H1 (cell line): Measurements from ENCODE around the gene DBNDD1. TPM values are rescaled to one million over a fixed set of nuclear protein-coding genes. Genes with fewer than 3 reads are reported as not detected.

Experiments used
- CTCF ChIA-PET: fragments of 300-600 bp; sonication (Branson Sonifier 250); formaldehyde crosslinking; loops from one replicate; lab custom pipeline; 2021; ENCODE audit not compliant: partially characterized antibody; lab: Charles Lee
- POLR2A ChIA-PET: fragments of 300-600 bp; sonication (Branson Sonifier 250); formaldehyde crosslinking; loops from one replicate; lab custom pipeline; 2021; ENCODE audit warnings: inconsistent platforms; ENCODE audit not compliant: partially characterized antibody; lab: Charles Lee
- DNase-seq, 2 experiments: peaks; one replicate each; pipeline versions ENCODE4 v3.0.0 to v3.0.0-alpha.2; 2010 to 2022; ENCODE audit warnings: low spot score in 2 of 2, low read depth in 1 of 2, mixed read lengths in 1 of 2
- FAIRE-seq: peaks from 2 replicates; lab custom pipeline; 2011; peaks lifted over from hg19 to GRCh38; lab: Jason Lieb, UNC
- H2AFZ ChIP-seq: 2 replicates; pipeline ENCODE4 v1.8.1; 2012; ENCODE audit warnings: low read length, inconsistent platforms
- H2AK5ac ChIP-seq: 2 replicates; pipeline ENCODE4 v1.6.1; 2013; ENCODE audit warnings: low read depth, low read length
- H2BK120ac ChIP-seq: replicated peaks from 2 replicates; pipeline ENCODE3; 2013; ENCODE audit warnings: low read depth, low read length, inconsistent platforms
- H2BK12ac ChIP-seq: 2 replicates; pipeline ENCODE4 v1.6.1; 2013; ENCODE audit warnings: low read depth, low read length
- H2BK15ac ChIP-seq: 2 replicates; pipeline ENCODE4 v1.6.1; 2013; ENCODE audit warnings: low read length
- H2BK20ac ChIP-seq: 2 replicates; pipeline ENCODE4 v1.6.1; 2013; ENCODE audit warnings: low read length
- H2BK5ac ChIP-seq: 2 replicates; pipeline ENCODE4 v1.6.1; 2013; ENCODE audit warnings: low read depth, low read length
- H3K14ac ChIP-seq: 2 replicates; pipeline ENCODE4 v1.6.1; 2013; ENCODE audit warnings: inconsistent platforms; ENCODE audit not compliant: insufficient read length
- H3K18ac ChIP-seq: 2 replicates; pipeline ENCODE4 v1.6.1; 2013; ENCODE audit warnings: low read length; ENCODE audit errors: extremely low read depth
- H3K23ac ChIP-seq: 2 replicates; pipeline ENCODE4 v1.6.1; 2013; ENCODE audit warnings: inconsistent platforms; ENCODE audit not compliant: insufficient read length
- H3K23me2 ChIP-seq: 2 replicates; pipeline ENCODE4 v1.6.1; 2013; ENCODE audit warnings: low read depth, low read length
- H3K27ac ChIP-seq: 2 replicates; pipeline ENCODE4 v1.6.1; 2011; ENCODE audit warnings: low read depth, low read length, inconsistent platforms
- H3K27me3 ChIP-seq, 4 experiments: replicated peaks in 1 of 4; 1 replicate in 1 of 4; 2 replicates in 3 of 4; pipeline versions ENCODE4 v1.6.1 to v1.8.1; 2011 to 2013; ENCODE audit warnings: low read length in 3 of 4, mild to moderate bottlenecking in 3 of 4, inconsistent platforms in 2 of 4, mixed read lengths in 2 of 4, moderate library complexity in 1 of 4; ENCODE audit not compliant: control insufficient read depth in 3 of 4, insufficient read depth in 3 of 4; ENCODE audit errors: extremely low read depth in 1 of 4
- H3K36me3 ChIP-seq, 4 experiments: 2 replicates each; pipeline versions ENCODE4 v1.6.1 to v1.8.1; 2011 to 2013; ENCODE audit warnings: mild to moderate bottlenecking in 4 of 4, low read length in 3 of 4, moderate library complexity in 2 of 4, control low read depth in 1 of 4, inconsistent platforms in 1 of 4; ENCODE audit not compliant: insufficient read depth in 4 of 4, control insufficient read depth in 2 of 4
- H3K4ac ChIP-seq: replicated peaks from 2 replicates; pipeline ENCODE3; 2013; ENCODE audit warnings: low read length, low read depth, mixed read lengths, inconsistent platforms; ENCODE audit not compliant: insufficient read length
- H3K4me1 ChIP-seq, 4 experiments: replicated peaks in 1 of 4; 1 replicate in 1 of 4; 2 replicates in 3 of 4; pipeline versions ENCODE4 v1.6.1 to v1.8.1; 2011 to 2013; ENCODE audit warnings: low read length in 3 of 4, inconsistent platforms in 2 of 4, mixed read lengths in 1 of 4; ENCODE audit not compliant: insufficient read depth in 4 of 4, control insufficient read depth in 3 of 4
- H3K4me2 ChIP-seq, 2 experiments: 2 replicates each; pipeline versions ENCODE4 v1.6.1 to v1.8.1; 2011 to 2013; ENCODE audit warnings: low read depth in 2 of 2, low read length in 2 of 2, control low read depth in 1 of 2, inconsistent platforms in 1 of 2, mild to moderate bottlenecking in 1 of 2; ENCODE audit not compliant: insufficient read depth in 1 of 2
- H3K4me3 ChIP-seq, 4 experiments: fragments of 200-600, 300-600 bp in 1 of 4; sonication (generic), shearing (Covaris generic), sonication (Bioruptor Twin) in 1 of 4; 2 replicates each; pipeline versions ENCODE4 v1.5.1 to v1.8.1; 2011 to 2016; ENCODE audit warnings: low read length in 4 of 4, low read depth in 3 of 4, control low read depth in 2 of 4, inconsistent platforms in 2 of 4, mild to moderate bottlenecking in 2 of 4, mixed read lengths in 1 of 4, moderate library complexity in 1 of 4; ENCODE audit not compliant: insufficient read depth in 2 of 4; ENCODE audit errors: extremely low read depth in 1 of 4
- H3K56ac ChIP-seq: replicated peaks from 2 replicates; pipeline ENCODE3; 2013; ENCODE audit warnings: low read depth, mild to moderate bottlenecking, mixed read lengths, low read length, inconsistent platforms; ENCODE audit not compliant: insufficient read length
- H3K79me1 ChIP-seq: 2 replicates; pipeline ENCODE4 v1.6.1; 2013; ENCODE audit warnings: low read depth, low read length, control low read depth
- H3K79me2 ChIP-seq, 2 experiments: 2 replicates each; pipeline versions ENCODE4 v1.6.1 to v1.8.1; 2012 to 2013; ENCODE audit warnings: low read length in 2 of 2, mild to moderate bottlenecking in 2 of 2, inconsistent platforms in 1 of 2; ENCODE audit not compliant: insufficient read depth in 2 of 2, control insufficient read depth in 1 of 2
- H3K9ac ChIP-seq, 4 experiments: replicated peaks in 1 of 4; 1 replicate in 1 of 4; 2 replicates in 3 of 4; pipeline versions ENCODE4 v1.6.1 to v1.8.1; 2011 to 2013; ENCODE audit warnings: low read depth in 3 of 4, low read length in 3 of 4, control low read depth in 2 of 4, mild to moderate bottlenecking in 2 of 4, moderate library complexity in 2 of 4, inconsistent platforms in 1 of 4; ENCODE audit errors: extremely low read depth in 1 of 4
- H3K9me3 ChIP-seq, 2 experiments: 2 replicates each; pipeline versions ENCODE4 v1.6.1 to v1.8.1; 2012 to 2013; ENCODE audit warnings: mild to moderate bottlenecking in 2 of 2, moderate library complexity in 2 of 2, control low read depth in 1 of 2, inconsistent platforms in 1 of 2, low read depth in 1 of 2, low read length in 1 of 2, mixed read lengths in 1 of 2; ENCODE audit not compliant: insufficient read depth in 2 of 2
- H4K20me1 ChIP-seq, 2 experiments: replicated peaks in 1 of 2; 2 replicates each; pipeline versions ENCODE3 to v1.8.1; 2011 to 2013; ENCODE audit warnings: inconsistent platforms in 2 of 2, low read length in 2 of 2, mild to moderate bottlenecking in 1 of 2; ENCODE audit not compliant: insufficient read depth in 2 of 2, control insufficient read depth in 1 of 2
- H4K5ac ChIP-seq: 2 replicates; pipeline ENCODE4 v1.6.1; 2013; ENCODE audit warnings: low read length, low read depth, mixed read lengths, inconsistent platforms; ENCODE audit not compliant: insufficient read length
- H4K8ac ChIP-seq: 2 replicates; pipeline ENCODE4 v1.8.0; 2013; ENCODE audit warnings: mild to moderate bottlenecking, moderate library complexity, low read length, inconsistent platforms; ENCODE audit not compliant: insufficient read depth; ENCODE audit errors: extremely low read depth
- H4K91ac ChIP-seq: replicated peaks from 2 replicates; pipeline ENCODE3; 2013; ENCODE audit warnings: low read length, mixed read lengths, inconsistent platforms; ENCODE audit not compliant: insufficient read length
- FOSL1 ChIP-seq: IDR thresholded peaks from 2 replicates; pipeline ENCODE4 v1.6.1; 2011; ENCODE audit warnings: mild to moderate bottlenecking, low read depth, low read length, moderate library complexity; ENCODE audit not compliant: insufficient read depth
- GTF2F1 ChIP-seq: IDR thresholded peaks from 2 replicates; pipeline ENCODE4 v1.6.1; 2012; ENCODE audit warnings: low read depth, low read length, improper control_type of control experiment, borderline replicate concordance
- YY1 ChIP-seq: IDR thresholded peaks from 2 replicates; pipeline ENCODE4 v1.6.1; 2011; ENCODE audit warnings: low read depth, mild to moderate bottlenecking, low read length
- WGBS, 2 experiments: shearing (Covaris generic) in 1 of 2; methylation state at CpG; one replicate each; pipeline versions ENCODE4 v1.1.6 to v1.1.7; 2013 to 2015; ENCODE audit warnings: low lambda C conversion rate in 2 of 2, mixed read lengths in 2 of 2, inconsistent platforms in 1 of 2, low coverage in 1 of 2, missing lambda C conversion rate in 1 of 2; ENCODE audit not compliant: insufficient replicate concordance in 2 of 2, insufficient coverage in 1 of 2, insufficient read length in 1 of 2; ENCODE audit errors: extremely low coverage in 1 of 2, missing lambda C conversion rate in 1 of 2; 5-methylcytosine and 5-hydroxymethylcytosine counted together
- polyA plus RNA-seq, 7 experiments: library from polyadenylated mRNA; depleted of rRNA in 3 of 7; stranded (reverse) in 5 of 7; unstranded in 2 of 7; fragments of >200 nt in 5 of 7; fragments of 200-250 nt in 2 of 7; gene quantifications; 1 replicate in 5 of 7; 2 replicates in 1 of 7; 4 replicates in 1 of 7; pipeline versions ENCODE4 v1.2.1 to v1.2.3, GENCODE V29; 2011 to 2013; ENCODE audit warnings: missing spikeins in 2 of 7, mixed read lengths in 2 of 7
- total RNA-seq: library from RNA; stranded (reverse); fragmentation: NEBNext Ultra II Directional; extraction: Animal tissue kit (Norgen Biotek cat#: 25700); gene quantifications from 2 replicates; pipeline ENCODE4 v1.2.1, GENCODE V29; 2021
- TF ChIP-seq, protein P1 (sequence below): IDR thresholded peaks from 2 replicates; pipeline ENCODE4 v1.6.1; 2012; ENCODE audit warnings: inconsistent platforms

Gene DBNDD1
- total and polyA plus RNA-seq, 2 of the 8 experiments (the other 6 are each of a cell fraction or from before 2014, with no cell fraction given), result 69.9 to 92.6 TPM

DNA sequence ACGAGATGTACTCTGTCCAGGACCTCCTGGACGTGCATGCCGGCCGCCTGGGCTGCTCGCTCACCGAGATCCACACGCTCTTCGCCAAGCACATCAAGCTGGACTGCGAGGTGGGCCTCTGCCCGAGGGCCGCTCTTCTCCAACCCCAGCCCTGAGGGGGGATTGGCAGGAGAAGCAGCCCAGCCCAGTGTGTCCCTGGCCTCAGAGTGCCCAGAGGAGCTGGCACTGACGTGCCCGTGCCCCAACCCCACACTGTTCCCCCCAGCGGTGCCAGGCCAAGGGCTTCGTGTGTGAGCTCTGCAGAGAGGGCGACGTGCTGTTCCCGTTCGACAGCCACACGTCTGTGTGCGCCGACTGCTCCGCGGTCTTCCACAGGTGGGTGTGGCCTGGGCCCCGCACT lies 55.1 kb downstream of the DBNDD1 start:
- CTCF ChIA-PET, result no interaction called here
- H2BK120ac ChIP-seq, result no peak overlapping the region
- no peak overlapping the region for H3K18ac ChIP-seq
- no peaks in the 10 kb centered on the region for H3K23me2 ChIP-seq
- no peak overlapping the region for H2BK12ac ChIP-seq
- H2AFZ ChIP-seq, result no peak overlapping the region
- H3K27me3 ChIP-seq, result no peaks in the 10 kb centered on the region
- no peak for FAIRE-seq
- no peak overlapping the region for H4K5ac ChIP-seq
- H3K23ac ChIP-seq, result no peak overlapping the region
- H3K56ac ChIP-seq, result no peak overlapping the region
- peaks cover 1 to 7% of the 10 kb centered on the region in 2 experiments for H4K20me1 ChIP-seq
- H3K4me2 ChIP-seq, result no peak overlapping the region
- DNase-seq, result no peak
- H2BK5ac ChIP-seq, result no peak overlapping the region
- no peak overlapping the region for H3K4me3 ChIP-seq
- H4K8ac ChIP-seq, result peak overlapping the region; percentile 16; the same call in 1 of the 2 replicates
- no peaks in the 10 kb centered on the region for H3K79me2 ChIP-seq
- H3K9ac ChIP-seq, result no peak overlapping the region
- H2BK20ac ChIP-seq, result no peak overlapping the region
- no peak overlapping the region for H3K14ac ChIP-seq
- no peak overlapping the region for H2AK5ac ChIP-seq
- no peak overlapping the region for H4K91ac ChIP-seq
- no peaks in the 10 kb centered on the region for H3K79me1 ChIP-seq
- 96% methylated on average over 22 of the region's 25 CpGs; no CpG with 5 or more reads in 1 of the 2 experiments for WGBS, 2 experiments
- no peaks in the 10 kb centered on the region for H3K9me3 ChIP-seq
- POLR2A ChIA-PET, result interaction anchor here (1.2 to 7.5 kb wide), 3 partner anchors 10 to 18 kb away, joined by 3 to 54 read pairs (median 4); partner anchors contain the start of gene DEF8
- H3K4me1 ChIP-seq, result no peaks in the 10 kb centered on the region
- no peak overlapping the region for H3K27ac ChIP-seq
- H2BK15ac ChIP-seq, result no peak overlapping the region
- peaks cover 0 to 6% (median under 1%) of the 10 kb centered on the region in 4 experiments; a peak in 3 of 8 replicates for H3K36me3 ChIP-seq
- H3K4ac ChIP-seq, result no peak overlapping the region
- TF ChIP-seq FOSL1 (no peak), YY1 (no peak), GTF2F1 (no peak)
- TF ChIP-seq, protein P1, sequence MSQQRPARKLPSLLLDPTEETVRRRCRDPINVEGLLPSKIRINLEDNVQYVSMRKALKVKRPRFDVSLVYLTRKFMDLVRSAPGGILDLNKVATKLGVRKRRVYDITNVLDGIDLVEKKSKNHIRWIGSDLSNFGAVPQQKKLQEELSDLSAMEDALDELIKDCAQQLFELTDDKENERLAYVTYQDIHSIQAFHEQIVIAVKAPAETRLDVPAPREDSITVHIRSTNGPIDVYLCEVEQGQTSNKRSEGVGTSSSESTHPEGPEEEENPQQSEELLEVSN, result no peak
